ENCODE measurements around the gene IBSP.

IBSP gene

DNA sequence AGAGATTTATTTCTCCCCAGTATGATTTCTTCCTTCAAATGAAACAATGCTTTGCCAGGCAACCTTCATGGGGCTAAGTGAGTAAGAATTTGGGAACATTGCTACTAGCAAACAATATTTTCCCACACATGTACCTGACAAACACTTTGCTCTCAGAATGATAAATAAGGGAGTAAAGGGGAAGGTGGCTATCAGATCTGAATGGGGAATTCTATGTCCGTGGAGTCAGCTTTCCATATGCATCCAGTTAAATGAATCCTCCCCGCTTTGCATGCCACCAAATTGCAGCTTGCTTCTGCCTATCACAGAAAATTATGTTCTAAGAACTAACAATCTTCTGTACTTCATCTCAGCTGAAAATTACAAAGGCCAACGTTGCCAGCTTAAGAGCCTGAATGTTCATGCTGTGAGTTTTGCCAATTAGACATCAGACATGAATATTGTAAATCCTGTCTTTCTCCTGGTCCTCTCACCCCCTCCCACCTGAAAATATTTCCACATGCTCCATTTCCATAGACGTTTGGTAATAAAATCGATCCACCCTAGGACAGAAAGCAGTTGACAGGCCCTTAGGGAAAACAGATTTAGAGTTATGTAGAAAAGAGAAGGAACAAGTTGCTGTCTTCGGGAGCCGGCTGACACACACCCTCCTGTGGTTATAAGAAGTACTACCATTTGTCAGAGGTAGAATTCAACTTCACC is 39.7 kb downstream of the IBSP start:
- DNase-seq = peak; percentile 56

DNA sequence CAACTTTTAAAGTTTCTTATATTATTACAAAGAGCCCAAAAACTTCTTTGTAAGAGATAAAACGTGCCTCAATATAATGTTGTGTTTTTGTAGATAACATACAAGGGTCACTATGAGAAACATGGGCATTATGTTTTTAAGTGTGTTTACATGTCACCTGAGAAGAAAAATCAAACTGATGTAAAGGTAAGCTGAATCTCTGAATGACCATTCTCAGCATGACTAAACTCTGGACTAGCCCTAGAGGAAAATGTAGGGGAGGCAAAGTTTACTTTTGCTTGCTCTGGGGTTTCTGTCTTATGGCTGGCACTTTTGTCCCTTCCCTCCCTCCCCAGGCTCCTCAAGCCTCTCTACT is 40.2 kb downstream of the IBSP start:
- DNase-seq = no peak

DNA sequence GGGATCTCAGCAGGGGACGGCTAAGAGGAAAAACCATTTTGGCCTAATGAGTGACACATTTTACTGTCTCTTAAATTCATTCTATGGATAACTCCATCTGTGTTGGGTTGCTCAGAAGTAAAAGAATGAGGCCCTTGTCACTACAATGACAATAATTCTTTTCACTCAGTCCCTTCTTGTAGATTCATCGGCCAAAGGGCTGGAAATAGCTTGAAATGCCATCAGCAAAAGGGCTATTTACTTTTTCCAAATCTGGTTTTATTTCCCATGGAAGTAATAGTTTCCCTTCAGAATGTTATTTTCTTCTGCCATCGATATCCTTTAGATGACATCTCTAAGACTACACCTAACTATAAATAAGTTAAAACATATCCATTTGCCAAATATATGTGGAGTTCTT is 40.8 kb downstream of the IBSP start:
- DNase-seq = no peak

- DNase-seq = peak; percentile 93
These were observed 44.6 kb downstream of the IBSP start for GRCh38 chr4:87843936-87844335.

DNA sequence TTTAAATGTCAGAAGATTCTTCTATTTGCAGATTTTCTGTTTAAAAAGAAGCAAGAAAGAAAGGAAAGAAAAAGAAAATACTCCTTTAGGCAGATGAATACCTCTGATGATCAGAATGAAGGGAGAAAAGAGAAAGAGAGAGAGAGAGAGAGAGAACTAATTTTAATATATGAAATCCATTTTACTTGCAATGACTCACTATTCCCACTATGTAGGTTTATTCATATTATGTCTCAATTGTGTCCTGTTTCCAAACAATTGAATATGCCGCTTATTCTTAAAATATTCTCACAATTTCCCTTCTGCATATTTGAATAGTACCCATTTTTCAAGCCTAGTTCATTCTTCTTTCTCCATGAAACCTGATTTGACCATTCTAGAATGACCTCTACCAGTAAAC is 45.1 kb downstream of the IBSP start:
- peak; percentile 70 for DNase-seq

- no peak for DNase-seq
These were observed 46.9 kb downstream of the IBSP start for GRCh38 chr4:87846226-87846625.

GRCh38 chr4:87848622-87849351 is 49.4 kb downstream of the IBSP start:
- peak; percentile 74 for DNase-seq

DNA sequence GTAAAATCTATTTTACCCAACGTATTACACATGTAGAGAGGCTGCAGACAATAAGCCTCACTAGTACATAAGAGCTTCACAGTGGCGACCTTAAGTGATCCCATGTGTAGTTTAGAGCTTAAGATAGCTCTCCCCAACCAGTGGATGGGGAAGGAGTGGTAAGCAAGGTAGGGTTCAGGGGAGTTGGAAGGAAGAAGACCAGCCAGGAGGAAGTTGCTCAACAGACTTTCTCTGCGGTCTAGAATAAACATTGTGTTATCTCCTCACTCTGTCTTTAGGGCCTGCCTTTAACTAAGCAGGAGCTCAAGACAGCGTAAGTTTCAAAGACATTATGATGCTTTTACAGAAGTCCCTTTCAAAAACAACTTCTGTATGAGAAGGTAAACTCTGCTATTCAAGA is 50.3 kb downstream of the IBSP start:
- peak; percentile 41 for DNase-seq

GRCh38 chr4:87851332-87851731 is 52.0 kb downstream of the IBSP start:
- peak; percentile 96 for DNase-seq

- peak; percentile 27 for DNase-seq
These were observed 52.6 kb downstream of the IBSP start for GRCh38 chr4:87851953-87852352.

GRCh38 chr4:87853108-87853507 is 53.8 kb downstream of the IBSP start:
- DNase-seq = peak; percentile 76

GRCh38 chr4:87853891-87854290 is 54.5 kb downstream of the IBSP start:
- DNase-seq = no peak

- no peak for DNase-seq
These were observed 56.2 kb downstream of the IBSP start for GRCh38 chr4:87855559-87855958.

DNA sequence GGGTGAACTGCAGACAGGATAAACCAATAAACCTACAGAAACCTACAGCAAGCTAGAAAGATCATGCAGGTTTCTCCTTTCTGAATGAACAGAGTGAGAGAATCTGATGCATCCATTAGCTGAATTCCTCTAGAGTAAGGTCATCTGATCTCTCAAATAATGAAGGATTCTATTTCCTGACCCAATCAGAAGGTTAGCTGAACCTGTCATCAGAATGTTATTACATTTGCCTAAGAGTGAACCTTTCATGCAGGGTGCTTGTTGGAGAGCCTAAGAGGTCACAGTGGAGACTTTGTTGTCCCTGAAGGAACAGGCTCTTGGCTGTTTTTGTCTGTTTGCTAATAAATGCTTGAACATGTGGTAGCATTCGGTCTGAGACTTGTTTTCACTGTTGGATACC is 57.5 kb downstream of the IBSP start:
- no peak for DNase-seq

DNA sequence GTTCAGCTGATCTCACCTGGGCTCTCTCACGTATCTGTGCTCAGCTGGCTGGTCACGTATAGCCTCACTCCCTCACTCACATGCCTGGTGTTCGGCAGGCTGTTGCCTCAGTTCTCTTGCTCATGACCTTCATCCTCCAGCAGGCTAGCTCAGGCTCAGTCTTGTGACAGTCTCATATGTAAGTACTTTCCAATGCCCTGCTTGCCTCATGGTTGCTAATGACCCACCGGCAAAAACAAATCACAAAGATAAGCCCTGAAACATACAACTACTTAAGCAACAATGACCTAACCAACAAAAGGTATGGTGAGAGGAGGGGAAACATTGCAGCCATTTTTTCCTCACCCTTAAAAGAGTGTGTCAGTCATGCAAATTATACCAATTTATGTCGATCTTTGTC is 58.4 kb downstream of the IBSP start:
- DNase-seq = peak; percentile 48
